Measurements from ENCODE around the gene NMT1. TPM values are rescaled to one million over a fixed set of nuclear protein-coding genes. Genes with fewer than 3 reads are reported as not detected.

NMT1 gene
- total and polyA plus RNA-seq, 2 of the 13 experiments (the other 11 are each of a cell fraction or from before 2014, with no cell fraction given) = 75.7 to 142 TPM

DNA sequence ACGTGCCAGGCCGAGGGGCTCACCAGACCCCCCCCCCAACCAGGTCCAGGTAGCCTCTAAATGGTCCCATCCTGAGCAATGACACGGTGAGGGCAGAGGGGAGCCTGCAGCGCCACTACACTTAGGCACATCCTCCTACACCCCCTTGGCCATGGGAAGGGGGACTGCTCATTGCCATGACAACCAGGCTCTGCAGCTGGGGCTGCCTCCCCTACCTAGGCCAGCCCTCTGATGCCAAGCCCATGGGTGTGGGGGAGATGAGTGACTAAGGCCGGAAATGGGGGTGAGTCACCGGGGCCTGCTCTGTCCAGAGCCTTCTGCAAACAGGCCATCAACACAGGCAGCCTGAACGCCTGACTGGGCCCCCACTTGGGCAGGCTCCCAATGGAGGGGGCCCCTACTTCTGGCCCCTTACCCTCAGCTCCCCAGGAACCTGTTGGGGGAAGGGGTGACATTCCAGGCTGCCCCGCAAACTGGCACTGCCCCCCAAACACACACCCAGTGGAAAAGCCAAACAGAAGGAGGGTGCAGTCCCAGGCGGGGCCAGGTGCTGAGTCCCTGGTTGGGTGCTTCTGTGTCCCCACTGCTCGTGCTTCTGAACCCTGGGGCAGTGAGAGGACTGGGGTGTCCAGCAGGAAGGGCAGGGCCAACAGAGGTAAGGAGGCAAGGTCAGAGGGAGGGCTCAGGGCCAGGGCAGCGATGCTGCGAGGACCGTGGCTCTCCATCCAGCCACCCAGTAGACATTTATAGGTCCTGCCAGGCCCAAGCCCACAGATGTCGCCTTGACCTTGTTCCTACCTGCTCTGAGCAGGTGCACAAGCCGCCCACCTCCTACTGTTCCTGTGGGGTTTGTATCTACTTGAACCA is 63.0 kb downstream of the NMT1 start (continued):
- TF ChIP-seq, protein P1, sequence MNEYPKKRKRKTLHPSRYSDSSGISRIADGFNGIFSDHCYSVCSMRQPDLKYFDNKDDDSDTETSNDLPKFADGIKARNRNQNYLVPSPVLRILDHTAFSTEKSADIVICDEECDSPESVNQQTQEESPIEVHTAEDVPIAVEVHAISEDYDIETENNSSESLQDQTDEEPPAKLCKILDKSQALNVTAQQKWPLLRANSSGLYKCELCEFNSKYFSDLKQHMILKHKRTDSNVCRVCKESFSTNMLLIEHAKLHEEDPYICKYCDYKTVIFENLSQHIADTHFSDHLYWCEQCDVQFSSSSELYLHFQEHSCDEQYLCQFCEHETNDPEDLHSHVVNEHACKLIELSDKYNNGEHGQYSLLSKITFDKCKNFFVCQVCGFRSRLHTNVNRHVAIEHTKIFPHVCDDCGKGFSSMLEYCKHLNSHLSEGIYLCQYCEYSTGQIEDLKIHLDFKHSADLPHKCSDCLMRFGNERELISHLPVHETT (CRISPR knock-in tag; conservative IDR thresholded peaks at IDR 0.05) = no peak
- TF ChIP-seq SYNCRIP (IDR thresholded peaks at IDR 0.05; ENCODE audit: insufficient read depth, low read depth, low read length) (no peak), EEA1 (CRISPR knock-in tag; IDR thresholded peaks at IDR 0.05; ENCODE audit: borderline replicate concordance) (no peak), PHF21A (CRISPR knock-in tag; IDR thresholded peaks at IDR 0.05) (peak; percentile 66), CC2D1A (CRISPR knock-in tag; IDR thresholded peaks at IDR 0.05) (no peak), ZNF75D (CRISPR knock-in tag; IDR thresholded peaks at IDR 0.05; ENCODE audit: borderline replicate concordance) (no peak), NBN (conservative IDR thresholded peaks at IDR 0.05) (no peak), TGIF2 (CRISPR knock-in tag; IDR thresholded peaks at IDR 0.05) (no peak), ATRX (CRISPR knock-in tag; IDR thresholded peaks at IDR 0.05; ENCODE audit: borderline replicate concordance) (no peak), SRSF1 (optimal IDR thresholded peaks at IDR 0.05; ENCODE audit: low read depth, low read length) (peak; percentile 95), ZNF614 (CRISPR knock-in tag; IDR thresholded peaks at IDR 0.05; ENCODE audit: borderline replicate concordance) (0 out of 2 replicates have a peak, but pooled peaks have one; percentile 8), GATAD2A (CRISPR knock-in tag; IDR thresholded peaks at IDR 0.05) (peak; percentile 67; the same call in 1 of the 2 replicates)
- TF ChIP-seq, protein P2, sequence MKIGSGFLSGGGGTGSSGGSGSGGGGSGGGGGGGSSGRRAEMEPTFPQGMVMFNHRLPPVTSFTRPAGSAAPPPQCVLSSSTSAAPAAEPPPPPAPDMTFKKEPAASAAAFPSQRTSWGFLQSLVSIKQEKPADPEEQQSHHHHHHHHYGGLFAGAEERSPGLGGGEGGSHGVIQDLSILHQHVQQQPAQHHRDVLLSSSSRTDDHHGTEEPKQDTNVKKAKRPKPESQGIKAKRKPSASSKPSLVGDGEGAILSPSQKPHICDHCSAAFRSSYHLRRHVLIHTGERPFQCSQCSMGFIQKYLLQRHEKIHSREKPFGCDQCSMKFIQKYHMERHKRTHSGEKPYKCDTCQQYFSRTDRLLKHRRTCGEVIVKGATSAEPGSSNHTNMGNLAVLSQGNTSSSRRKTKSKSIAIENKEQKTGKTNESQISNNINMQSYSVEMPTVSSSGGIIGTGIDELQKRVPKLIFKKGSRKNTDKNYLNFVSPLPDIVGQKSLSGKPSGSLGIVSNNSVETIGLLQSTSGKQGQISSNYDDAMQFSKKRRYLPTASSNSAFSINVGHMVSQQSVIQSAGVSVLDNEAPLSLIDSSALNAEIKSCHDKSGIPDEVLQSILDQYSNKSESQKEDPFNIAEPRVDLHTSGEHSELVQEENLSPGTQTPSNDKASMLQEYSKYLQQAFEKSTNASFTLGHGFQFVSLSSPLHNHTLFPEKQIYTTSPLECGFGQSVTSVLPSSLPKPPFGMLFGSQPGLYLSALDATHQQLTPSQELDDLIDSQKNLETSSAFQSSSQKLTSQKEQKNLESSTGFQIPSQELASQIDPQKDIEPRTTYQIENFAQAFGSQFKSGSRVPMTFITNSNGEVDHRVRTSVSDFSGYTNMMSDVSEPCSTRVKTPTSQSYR (CRISPR knock-in tag; IDR thresholded peaks at IDR 0.05; ENCODE audit: borderline replicate concordance) = peak; percentile 62; the same call in 1 of the 2 replicates
- TF ChIP-seq, protein P3, sequence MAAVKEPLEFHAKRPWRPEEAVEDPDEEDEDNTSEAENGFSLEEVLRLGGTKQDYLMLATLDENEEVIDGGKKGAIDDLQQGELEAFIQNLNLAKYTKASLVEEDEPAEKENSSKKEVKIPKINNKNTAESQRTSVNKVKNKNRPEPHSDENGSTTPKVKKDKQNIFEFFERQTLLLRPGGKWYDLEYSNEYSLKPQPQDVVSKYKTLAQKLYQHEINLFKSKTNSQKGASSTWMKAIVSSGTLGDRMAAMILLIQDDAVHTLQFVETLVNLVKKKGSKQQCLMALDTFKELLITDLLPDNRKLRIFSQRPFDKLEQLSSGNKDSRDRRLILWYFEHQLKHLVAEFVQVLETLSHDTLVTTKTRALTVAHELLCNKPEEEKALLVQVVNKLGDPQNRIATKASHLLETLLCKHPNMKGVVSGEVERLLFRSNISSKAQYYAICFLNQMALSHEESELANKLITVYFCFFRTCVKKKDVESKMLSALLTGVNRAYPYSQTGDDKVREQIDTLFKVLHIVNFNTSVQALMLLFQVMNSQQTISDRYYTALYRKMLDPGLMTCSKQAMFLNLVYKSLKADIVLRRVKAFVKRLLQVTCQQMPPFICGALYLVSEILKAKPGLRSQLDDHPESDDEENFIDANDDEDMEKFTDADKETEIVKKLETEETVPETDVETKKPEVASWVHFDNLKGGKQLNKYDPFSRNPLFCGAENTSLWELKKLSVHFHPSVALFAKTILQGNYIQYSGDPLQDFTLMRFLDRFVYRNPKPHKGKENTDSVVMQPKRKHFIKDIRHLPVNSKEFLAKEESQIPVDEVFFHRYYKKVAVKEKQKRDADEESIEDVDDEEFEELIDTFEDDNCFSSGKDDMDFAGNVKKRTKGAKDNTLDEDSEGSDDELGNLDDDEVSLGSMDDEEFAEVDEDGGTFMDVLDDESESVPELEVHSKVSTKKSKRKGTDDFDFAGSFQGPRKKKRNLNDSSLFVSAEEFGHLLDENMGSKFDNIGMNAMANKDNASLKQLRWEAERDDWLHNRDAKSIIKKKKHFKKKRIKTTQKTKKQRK (IDR thresholded peaks at IDR 0.05; ENCODE audit: low read length) = no peak
- TF ChIP-seq, protein P4, sequence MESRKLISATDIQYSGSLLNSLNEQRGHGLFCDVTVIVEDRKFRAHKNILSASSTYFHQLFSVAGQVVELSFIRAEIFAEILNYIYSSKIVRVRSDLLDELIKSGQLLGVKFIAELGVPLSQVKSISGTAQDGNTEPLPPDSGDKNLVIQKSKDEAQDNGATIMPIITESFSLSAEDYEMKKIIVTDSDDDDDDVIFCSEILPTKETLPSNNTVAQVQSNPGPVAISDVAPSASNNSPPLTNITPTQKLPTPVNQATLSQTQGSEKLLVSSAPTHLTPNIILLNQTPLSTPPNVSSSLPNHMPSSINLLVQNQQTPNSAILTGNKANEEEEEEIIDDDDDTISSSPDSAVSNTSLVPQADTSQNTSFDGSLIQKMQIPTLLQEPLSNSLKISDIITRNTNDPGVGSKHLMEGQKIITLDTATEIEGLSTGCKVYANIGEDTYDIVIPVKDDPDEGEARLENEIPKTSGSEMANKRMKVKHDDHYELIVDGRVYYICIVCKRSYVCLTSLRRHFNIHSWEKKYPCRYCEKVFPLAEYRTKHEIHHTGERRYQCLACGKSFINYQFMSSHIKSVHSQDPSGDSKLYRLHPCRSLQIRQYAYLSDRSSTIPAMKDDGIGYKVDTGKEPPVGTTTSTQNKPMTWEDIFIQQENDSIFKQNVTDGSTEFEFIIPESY (CRISPR knock-in tag; IDR thresholded peaks at IDR 0.05) = 0 out of 2 replicates have a peak, but pooled peaks have one; percentile 2
- TF ChIP-seq, protein P5, sequence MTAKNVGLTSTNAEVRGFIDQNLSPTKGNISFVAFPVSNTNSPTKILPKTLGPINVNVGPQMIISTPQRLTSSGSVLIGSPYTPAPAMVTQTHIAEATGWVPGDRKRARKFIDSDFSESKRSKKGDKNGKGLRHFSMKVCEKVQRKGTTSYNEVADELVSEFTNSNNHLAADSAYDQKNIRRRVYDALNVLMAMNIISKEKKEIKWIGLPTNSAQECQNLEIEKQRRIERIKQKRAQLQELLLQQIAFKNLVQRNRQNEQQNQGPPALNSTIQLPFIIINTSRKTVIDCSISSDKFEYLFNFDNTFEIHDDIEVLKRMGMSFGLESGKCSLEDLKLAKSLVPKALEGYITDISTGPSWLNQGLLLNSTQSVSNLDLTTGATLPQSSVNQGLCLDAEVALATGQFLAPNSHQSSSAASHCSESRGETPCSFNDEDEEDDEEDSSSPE (CRISPR knock-in tag; IDR thresholded peaks at IDR 0.05) = no peak
- TF ChIP-seq, protein P6, sequence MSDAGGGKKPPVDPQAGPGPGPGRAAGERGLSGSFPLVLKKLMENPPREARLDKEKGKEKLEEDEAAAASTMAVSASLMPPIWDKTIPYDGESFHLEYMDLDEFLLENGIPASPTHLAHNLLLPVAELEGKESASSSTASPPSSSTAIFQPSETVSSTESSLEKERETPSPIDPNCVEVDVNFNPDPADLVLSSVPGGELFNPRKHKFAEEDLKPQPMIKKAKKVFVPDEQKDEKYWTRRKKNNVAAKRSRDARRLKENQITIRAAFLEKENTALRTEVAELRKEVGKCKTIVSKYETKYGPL (CRISPR knock-in tag; IDR thresholded peaks at IDR 0.05) = no peak

All from HepG2 (cell line).